Activated CD4-positive, alpha-beta memory T cell treated with anti-CD3 and anti-CD28 coated beads for 36 hours (primary cell): ENCODE data around the gene SDK1. TPM values are rescaled to one million over a fixed set of nuclear protein-coding genes. Genes with fewer than 3 reads are reported as not detected.

Experiments
- CTCF ChIA-PET: fragments of 350-600 bp; sonication (Branson Sonifier 250); formaldehyde crosslinking; loops from one replicate; lab custom pipeline; 2021; ENCODE audit warnings: antibody characterized with exemption, inconsistent platforms; lab: Charles Lee
- POLR2A ChIA-PET: fragments of 350-600 bp; sonication (Branson Sonifier 250); formaldehyde crosslinking; loops from one replicate; lab custom pipeline; 2021; ENCODE audit warnings: antibody characterized with exemption; lab: Charles Lee
- DNase-seq: peaks from one replicate; pipeline ENCODE4 v3.0.0-alpha.2; 2020
- H3K27ac Mint-ChIP-seq: one replicate; pipeline ENCODE4 v1.8.0; 2021; ENCODE audit warnings: mixed read lengths
- H3K27me3 Mint-ChIP-seq: one replicate; pipeline ENCODE4 v1.8.0; 2021; ENCODE audit warnings: mixed read lengths
- H3K36me3 Mint-ChIP-seq: one replicate; pipeline ENCODE4 v1.8.0; 2021; ENCODE audit warnings: mixed read lengths
- H3K4me1 Mint-ChIP-seq: one replicate; pipeline ENCODE4 v1.8.0; 2021; ENCODE audit warnings: low read depth, mixed read lengths
- H3K4me3 Mint-ChIP-seq: one replicate; pipeline ENCODE4 v1.8.0; 2021; ENCODE audit warnings: mild to moderate bottlenecking, mixed read lengths
- H3K9me3 Mint-ChIP-seq: one replicate; pipeline ENCODE4 v1.8.0; 2021; ENCODE audit warnings: mixed read lengths
- intact Hi-C: fragments of 100-400 bp; cut with micrococcal nuclease; formaldehyde crosslinking; loops from one replicate; pipeline ENCODE4 v1.15.1; 2023
- total RNA-seq, 2 experiments: library from RNA; stranded (reverse); gene quantifications; one replicate each; pipeline ENCODE4 v1.2.3, GENCODE V29; 2021

The SDK1 gene
- total RNA-seq, 2 experiments from 2014 or later: 0.14 to 0.24 TPM

DNA sequence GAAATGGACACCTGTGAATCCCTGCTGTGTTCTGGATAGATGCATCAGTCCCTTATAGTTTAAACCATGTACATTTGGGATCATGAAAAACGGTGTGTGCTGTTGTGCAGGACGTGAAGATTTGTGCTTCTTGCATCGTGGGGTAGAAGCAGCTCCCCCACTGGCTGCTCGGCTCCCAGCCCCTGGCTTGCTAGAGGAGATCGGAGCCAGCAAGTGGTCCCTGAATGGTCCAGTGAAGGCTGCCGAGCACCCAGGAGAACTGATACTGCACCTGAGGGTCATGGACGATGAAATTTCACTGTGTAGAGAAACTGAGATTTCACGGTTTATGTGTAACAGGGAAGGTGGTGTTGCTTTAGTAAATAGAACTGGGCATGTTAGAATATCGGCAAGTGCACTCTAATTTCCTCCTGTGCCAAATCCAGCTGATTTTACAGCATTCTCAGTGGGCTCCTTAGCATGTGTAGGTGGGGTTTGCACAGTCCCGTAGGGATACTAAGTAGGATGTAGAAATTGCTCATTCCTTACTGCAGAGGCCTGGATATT, 726.0 kb downstream of the SDK1 start:
- H3K36me3 Mint-ChIP-seq: no peaks in the 10 kb centered on the region
- CTCF ChIA-PET: no interaction called here
- no peaks in the 10 kb centered on the region for H3K4me1 Mint-ChIP-seq
- no peak for DNase-seq
- peaks cover 4% of the 10 kb centered on the region for H3K27me3 Mint-ChIP-seq
- intact Hi-C loops: no loop called here
- no peak overlapping the region for H3K27ac Mint-ChIP-seq
- no peak overlapping the region for H3K4me3 Mint-ChIP-seq
- no peaks in the 10 kb centered on the region for H3K9me3 Mint-ChIP-seq
- POLR2A ChIA-PET: no interaction called here

DNA sequence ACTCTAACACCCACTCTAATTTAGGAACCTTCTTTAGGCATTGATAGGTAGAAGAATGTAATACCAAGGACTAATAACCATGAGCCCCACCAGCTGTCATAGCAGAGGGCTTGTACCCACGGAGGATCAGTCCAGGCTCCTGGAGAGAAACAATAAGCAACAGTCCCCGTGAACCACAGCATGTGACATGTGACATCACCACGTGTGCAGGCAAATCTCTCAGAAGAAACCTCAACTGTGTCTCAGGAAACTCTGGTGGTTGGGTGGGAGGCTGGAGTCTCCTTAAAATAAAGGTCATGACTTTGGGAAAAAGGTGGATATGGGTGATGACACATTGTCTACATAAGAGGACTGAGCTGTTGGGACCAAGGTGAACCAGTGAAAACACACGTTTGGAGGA, 727.2 kb downstream of the SDK1 start:
- POLR2A ChIA-PET: no interaction called here

DNA sequence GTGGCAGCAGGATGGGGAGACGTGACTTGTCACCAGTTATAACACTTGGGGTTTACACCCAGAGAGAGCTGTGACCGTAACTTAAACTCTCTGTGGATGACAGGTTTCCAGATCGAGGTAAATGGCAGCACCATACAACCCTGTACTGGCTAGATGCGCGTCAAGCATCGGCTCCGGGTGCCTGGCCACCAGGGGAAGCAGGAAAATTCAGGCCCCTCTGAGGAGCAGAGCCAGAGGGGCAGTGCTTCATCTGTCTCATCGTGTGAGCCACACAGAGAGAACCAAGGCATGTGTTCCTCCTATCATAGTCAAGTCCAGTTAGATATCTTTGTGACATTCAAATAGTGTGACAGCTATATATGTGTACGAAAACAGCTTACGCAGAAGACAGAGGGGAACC, 728.9 kb downstream of the SDK1 start:
- H3K36me3 Mint-ChIP-seq: no peaks in the 10 kb centered on the region
- intact Hi-C loops: no loop called here
- no peaks in the 10 kb centered on the region for H3K4me1 Mint-ChIP-seq
- ChIA-PET POLR2A (no interaction called here), CTCF (no interaction called here)
- peaks cover 4% of the 10 kb centered on the region for H3K27me3 Mint-ChIP-seq
- no peak overlapping the region for H3K27ac Mint-ChIP-seq
- no peaks in the 10 kb centered on the region for H3K9me3 Mint-ChIP-seq
- H3K4me3 Mint-ChIP-seq: no peak overlapping the region
- DNase-seq: no peak

More for the DNA sequence above, 727.2 kb downstream of the SDK1 start:
- Mint-ChIP-seq H3K27me3 (peaks cover 4% of the 10 kb centered on the region), H3K9me3 (no peaks in the 10 kb centered on the region), H3K36me3 (no peaks in the 10 kb centered on the region), H3K4me1 (no peaks in the 10 kb centered on the region), H3K4me3 (no peak overlapping the region), H3K27ac (no peak overlapping the region)
- DNase-seq: no peak
- intact Hi-C loops: no loop called here
- CTCF ChIA-PET: no interaction called here

DNA sequence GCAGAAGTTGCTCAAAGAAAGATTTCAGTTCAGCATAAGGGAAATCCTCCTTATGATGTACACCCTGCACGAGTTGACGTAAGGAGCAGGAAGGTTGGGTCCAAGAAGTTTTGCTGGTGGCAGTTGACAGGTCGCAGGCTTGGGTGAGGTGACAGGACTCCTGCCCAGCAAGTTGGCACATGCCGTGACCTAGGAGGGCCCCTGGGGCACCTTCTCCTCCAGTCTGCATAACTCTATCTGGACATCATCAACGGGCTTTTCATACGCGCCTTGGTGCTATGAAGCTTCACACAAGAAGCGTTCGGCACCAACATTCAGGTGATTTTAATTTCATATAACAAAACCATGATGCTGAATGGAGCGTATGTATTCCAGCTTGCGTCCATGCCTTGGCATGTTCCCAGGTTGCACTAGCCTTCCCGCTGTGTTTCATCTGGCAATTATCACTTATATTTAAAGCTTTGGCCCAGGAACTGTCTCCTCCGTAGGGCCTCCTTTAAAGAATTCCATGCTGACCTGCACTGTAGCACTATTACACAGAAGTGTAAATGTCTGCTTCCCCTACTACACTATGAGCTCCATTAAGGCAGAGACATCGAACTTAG, 729.4 kb downstream of the SDK1 start:
- ChIA-PET POLR2A (no interaction called here), CTCF (no interaction called here)
- Mint-ChIP-seq H3K27ac (no peak overlapping the region), H3K9me3 (no peaks in the 10 kb centered on the region), H3K36me3 (no peaks in the 10 kb centered on the region), H3K4me3 (no peak overlapping the region), H3K27me3 (peaks cover 4% of the 10 kb centered on the region), H3K4me1 (no peaks in the 10 kb centered on the region)
- intact Hi-C loops: no loop called here
- no peak for DNase-seq

DNA sequence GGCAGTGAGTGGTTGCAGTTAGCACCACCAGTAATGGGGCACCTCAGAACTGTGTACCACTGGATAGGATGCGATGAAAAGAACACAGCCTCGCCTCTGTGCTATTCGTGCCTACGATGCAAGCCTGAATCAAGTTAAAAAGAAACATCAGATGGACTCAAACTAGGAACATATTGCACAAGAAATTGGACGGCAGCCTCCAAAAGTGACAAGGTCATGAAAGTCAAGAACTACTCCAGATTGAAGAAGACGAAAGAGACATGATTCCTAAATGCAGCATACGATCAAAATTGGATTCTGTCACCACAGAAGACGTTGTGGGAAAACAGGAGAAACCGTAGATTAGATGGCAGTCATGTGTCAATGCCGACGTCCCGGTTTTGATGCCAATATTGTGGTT, 732.9 kb downstream of the SDK1 start:
- no peaks in the 10 kb centered on the region for H3K9me3 Mint-ChIP-seq
- intact Hi-C loops: no loop called here
- CTCF ChIA-PET: no interaction called here

DNA sequence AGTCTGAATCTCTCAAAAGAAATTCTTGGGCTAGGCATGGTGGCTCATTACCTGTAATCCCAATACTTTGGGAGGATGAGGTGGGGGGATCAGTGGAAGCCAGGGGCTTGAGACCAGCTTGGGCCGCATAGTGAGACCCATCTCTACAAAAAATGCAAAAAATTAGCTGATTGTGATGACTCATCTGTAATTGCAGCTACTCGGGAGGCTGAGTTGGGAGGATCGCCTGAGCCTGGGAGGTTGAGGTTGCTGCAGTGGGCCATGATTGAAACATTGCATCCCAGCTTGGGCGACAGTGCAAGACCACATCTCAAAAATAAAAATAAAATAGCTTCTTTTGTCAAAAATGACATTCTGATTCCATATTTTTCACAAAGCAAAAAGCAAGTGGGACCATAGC, 736.3 kb downstream of the SDK1 start:
- ChIA-PET POLR2A (no interaction called here), CTCF (no interaction called here)
- intact Hi-C loops: no loop called here
- Mint-ChIP-seq H3K9me3 (no peaks in the 10 kb centered on the region), H3K4me1 (no peaks in the 10 kb centered on the region), H3K27me3 (no peaks in the 10 kb centered on the region), H3K36me3 (no peaks in the 10 kb centered on the region), H3K4me3 (no peak overlapping the region), H3K27ac (no peak overlapping the region)
- DNase-seq: no peak

More for the DNA sequence above, 732.9 kb downstream of the SDK1 start:
- Mint-ChIP-seq H3K4me1 (no peaks in the 10 kb centered on the region), H3K36me3 (no peaks in the 10 kb centered on the region), H3K27ac (no peak overlapping the region), H3K4me3 (no peak overlapping the region), H3K27me3 (peaks cover 4% of the 10 kb centered on the region)
- no peak for DNase-seq
- POLR2A ChIA-PET: no interaction called here

DNA sequence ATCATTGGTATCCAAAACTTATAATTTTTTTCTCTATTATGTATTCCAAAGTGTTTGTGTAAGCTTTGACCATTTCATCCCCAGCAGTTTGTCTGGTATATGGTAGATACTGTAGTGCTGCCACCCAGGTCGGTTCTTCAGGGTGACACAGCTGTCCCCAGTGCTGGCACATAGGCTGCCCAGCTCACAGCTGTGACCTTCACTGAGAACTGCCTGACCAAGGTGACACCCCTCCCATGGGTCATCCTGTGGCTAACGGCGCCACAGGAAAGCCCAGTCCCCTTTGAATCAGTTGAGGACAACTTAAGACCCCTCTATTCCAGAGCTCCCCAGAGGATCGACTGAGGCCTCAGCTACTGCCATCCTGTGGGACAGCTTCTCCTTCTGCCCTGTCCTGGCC, 736.8 kb downstream of the SDK1 start:
- no peak overlapping the region for H3K4me3 Mint-ChIP-seq
- no peaks in the 10 kb centered on the region for H3K36me3 Mint-ChIP-seq
- H3K9me3 Mint-ChIP-seq: no peaks in the 10 kb centered on the region
- intact Hi-C loops: no loop called here
- ChIA-PET CTCF (no interaction called here), POLR2A (no interaction called here)
- no peaks in the 10 kb centered on the region for H3K4me1 Mint-ChIP-seq
- no peaks in the 10 kb centered on the region for H3K27me3 Mint-ChIP-seq
- H3K27ac Mint-ChIP-seq: no peak overlapping the region
- DNase-seq: no peak

DNA sequence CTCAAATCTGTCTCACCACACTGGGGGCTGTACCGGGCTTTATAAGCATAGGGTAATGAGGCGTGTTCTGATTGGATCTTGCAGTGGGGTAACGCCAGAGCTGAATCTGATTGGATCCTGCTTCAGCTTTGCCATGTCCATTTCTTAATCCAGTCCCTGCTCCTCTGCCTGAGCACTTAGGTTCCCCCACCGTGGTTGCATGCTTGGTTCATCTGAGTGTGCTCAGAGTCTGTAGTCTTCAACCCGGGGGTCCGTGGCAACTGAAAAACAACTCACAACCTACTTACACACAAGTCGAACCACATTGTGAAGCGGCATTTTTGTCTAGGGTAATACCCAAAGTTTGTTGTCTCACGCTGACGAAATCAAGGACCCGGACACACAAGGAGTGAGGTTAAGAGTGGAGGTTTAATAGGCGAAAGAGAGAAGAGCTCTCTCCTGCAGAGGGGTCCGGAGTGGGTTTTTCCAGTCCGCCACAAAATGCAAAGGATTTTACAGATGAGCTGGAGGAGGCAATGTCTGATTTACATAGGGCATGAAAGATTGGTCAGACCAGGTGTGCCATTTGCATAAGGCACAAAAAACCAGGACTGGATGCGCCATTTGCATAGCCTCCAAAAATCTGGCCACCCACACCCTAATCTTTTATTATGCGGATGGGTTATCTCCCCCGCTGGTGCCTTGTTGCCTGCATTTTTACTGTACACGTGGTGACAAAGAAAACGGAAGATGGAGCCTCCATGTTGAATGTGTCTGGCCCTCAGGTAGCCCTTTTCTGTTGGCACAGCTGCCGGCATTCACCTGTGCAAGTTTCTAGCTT, 739.3 kb downstream of the SDK1 start:
- ChIA-PET CTCF (interaction anchor here (0.6 kb wide), 1 partner anchor 8 kb away, joined by 4 read pairs; no protein-coding TSS in a partner anchor), POLR2A (no interaction called here)
- Mint-ChIP-seq H3K36me3 (no peaks in the 10 kb centered on the region), H3K27ac (no peak overlapping the region), H3K27me3 (no peaks in the 10 kb centered on the region), H3K4me1 (no peaks in the 10 kb centered on the region), H3K9me3 (no peaks in the 10 kb centered on the region), H3K4me3 (no peak overlapping the region)
- no peak for DNase-seq
- intact Hi-C loops: no loop called here

DNA sequence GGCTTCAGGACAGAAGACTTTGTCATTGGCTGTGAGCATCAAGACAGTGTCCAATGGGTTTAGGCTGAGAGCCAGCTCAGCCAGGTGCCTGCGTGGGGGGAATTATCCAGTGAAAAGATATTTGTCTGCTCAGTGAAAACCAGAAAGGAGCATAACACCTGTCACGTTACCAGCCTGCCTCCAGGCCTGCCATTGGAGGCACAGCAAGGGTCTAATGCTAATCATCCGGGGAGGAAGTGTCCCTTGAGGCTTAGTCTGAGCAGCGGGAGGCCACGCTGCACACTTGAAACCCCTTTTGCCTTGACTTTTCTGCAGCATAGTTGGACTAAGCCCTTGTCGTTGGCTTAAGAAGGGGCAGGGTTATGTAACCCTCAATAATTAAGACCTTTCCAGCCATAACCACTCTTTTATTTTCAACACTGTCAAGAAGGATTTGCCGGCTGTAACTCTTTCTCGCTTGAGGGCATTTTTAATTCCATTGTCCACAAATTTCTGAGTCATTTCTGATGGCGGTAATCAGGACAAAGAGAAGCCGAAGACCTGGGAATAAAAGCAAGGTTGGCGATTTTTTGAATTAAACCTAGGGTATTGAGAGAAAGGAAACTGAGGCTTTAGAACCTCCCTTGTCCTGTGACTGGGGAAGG, 741.5 kb downstream of the SDK1 start:
- Mint-ChIP-seq H3K4me3 (no peak overlapping the region), H3K36me3 (no peaks in the 10 kb centered on the region), H3K4me1 (no peaks in the 10 kb centered on the region), H3K27me3 (no peaks in the 10 kb centered on the region), H3K27ac (no peak overlapping the region), H3K9me3 (no peaks in the 10 kb centered on the region)
- intact Hi-C loops: no loop called here
- CTCF ChIA-PET: no interaction called here
- DNase-seq: no peak
- POLR2A ChIA-PET: no interaction called here

DNA sequence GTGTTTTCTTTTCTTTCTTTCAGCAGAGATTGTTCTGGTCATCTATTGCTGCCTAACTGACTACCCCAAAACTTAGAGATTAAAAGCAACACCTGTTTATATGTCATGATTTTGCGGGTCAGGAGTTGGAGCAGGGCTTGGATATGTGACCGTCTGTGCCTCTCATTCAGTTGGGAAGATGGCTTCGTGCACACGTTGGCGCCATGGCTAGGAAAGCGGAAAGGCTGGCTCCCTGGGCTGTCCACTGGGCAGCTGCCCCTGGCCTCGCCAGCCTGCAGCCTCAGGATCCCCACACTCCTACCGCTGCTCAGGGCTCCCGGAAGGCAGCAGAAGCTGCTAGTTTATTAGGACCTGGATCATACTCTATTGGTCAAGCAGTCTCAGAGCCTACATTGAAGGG, 742.9 kb downstream of the SDK1 start:
- DNase-seq: no peak
- intact Hi-C loops: no loop called here
- Mint-ChIP-seq H3K9me3 (no peaks in the 10 kb centered on the region), H3K4me3 (no peak overlapping the region), H3K36me3 (no peaks in the 10 kb centered on the region), H3K27ac (no peak overlapping the region), H3K4me1 (no peaks in the 10 kb centered on the region), H3K27me3 (peaks cover under 1% of the 10 kb centered on the region)
- ChIA-PET CTCF (no interaction called here), POLR2A (no interaction called here)

DNA sequence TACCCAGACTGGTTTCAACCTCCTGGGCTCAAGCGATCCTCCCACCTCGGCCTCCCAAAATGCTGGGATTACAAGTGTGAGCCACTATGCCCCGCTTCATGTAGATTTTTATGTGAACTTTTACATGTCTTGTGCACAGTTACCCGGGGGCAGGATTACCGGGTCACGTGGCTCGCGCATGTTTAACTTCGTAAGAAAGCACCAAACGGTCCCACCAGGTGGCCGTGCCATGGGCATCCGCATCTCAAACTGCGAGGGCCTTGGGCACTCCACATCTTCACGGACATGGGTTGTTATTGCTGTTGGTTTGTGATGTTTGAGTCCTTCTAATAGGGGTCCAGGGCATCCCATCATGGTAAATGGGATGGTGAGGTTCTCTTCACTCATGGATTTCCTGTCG, 744.4 kb downstream of the SDK1 start:
- intact Hi-C loops: no loop called here
- no peak overlapping the region for H3K27ac Mint-ChIP-seq
- POLR2A ChIA-PET: no interaction called here

DNA sequence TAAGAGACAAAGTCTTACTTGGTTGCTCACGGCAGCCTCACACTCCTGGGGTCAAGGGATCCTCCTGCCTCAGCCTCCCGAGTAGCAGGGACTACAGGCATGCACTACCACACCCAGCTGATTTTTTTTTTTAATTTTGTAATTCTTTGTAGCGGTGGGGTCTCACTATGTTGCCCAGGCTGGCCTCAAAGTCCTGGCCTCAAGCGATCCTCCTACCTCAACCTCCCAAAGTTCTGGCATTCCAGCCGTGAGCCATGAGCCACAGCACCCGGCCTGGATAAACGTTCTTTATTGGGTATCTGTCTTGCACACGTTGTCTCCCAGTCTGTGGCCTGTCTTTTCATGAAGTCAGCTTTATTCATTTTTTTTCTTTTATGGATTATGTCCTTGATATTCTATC, 744.9 kb downstream of the SDK1 start:
- Mint-ChIP-seq H3K9me3 (no peaks in the 10 kb centered on the region), H3K4me1 (no peaks in the 10 kb centered on the region), H3K4me3 (no peak overlapping the region), H3K27me3 (peaks cover 3% of the 10 kb centered on the region), H3K27ac (no peak overlapping the region), H3K36me3 (no peaks in the 10 kb centered on the region)
- ChIA-PET POLR2A (no interaction called here), CTCF (no interaction called here)
- no peak for DNase-seq
- intact Hi-C loops: no loop called here

More for the DNA sequence above, 744.4 kb downstream of the SDK1 start:
- CTCF ChIA-PET: no interaction called here
- DNase-seq: no peak
- Mint-ChIP-seq H3K9me3 (no peaks in the 10 kb centered on the region), H3K36me3 (no peaks in the 10 kb centered on the region), H3K27me3 (peaks cover 3% of the 10 kb centered on the region), H3K4me1 (no peaks in the 10 kb centered on the region), H3K4me3 (no peak overlapping the region)
